Mammary epithelial cell (primary cell): ENCODE results near the gene TOP3A.

Source experiments
- EZH2 ChIP-seq: IDR thresholded peaks from 2 replicates; pipeline ENCODE4 v1.6.1; 2012; ENCODE audit warnings: low read length, inconsistent platforms, borderline replicate concordance
- TF ChIP-seq, protein P1 (sequence below), 2 donors: IDR thresholded peaks in 1 of 2; conservative IDR thresholded peaks in 1 of 2; 2 replicates each; pipeline ENCODE4 v1.5.1; 2011 to 2012; ENCODE audit warnings: inconsistent platforms in 2 of 2, low read length in 2 of 2, mild to moderate bottlenecking in 2 of 2, control low read depth in 1 of 2, low read depth in 1 of 2; ENCODE audit not compliant: insufficient read depth in 1 of 2; ENCODE audit errors: extremely low read depth in 1 of 2

DNA sequence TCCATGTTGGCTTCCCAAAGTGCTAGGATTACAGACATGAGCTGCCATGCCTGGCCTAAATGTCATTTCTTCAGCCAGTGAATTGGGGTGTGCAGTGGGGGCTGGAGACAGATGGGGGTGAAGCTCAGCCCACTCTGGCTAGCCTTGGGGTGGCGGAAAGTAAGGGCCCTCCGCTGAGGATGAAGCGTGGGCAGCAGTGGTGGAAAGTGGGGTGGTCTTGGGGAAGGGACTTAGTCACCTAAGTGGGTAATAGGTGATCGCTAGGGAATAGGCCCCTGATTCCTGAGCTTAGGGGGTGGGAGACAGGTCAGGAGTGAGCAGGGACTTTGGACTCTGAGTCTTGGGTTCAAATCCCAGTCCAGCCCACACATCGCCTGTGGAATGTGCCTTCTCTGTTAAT, 87.2 kb downstream of the TOP3A start:
- TF ChIP-seq, protein P1, sequence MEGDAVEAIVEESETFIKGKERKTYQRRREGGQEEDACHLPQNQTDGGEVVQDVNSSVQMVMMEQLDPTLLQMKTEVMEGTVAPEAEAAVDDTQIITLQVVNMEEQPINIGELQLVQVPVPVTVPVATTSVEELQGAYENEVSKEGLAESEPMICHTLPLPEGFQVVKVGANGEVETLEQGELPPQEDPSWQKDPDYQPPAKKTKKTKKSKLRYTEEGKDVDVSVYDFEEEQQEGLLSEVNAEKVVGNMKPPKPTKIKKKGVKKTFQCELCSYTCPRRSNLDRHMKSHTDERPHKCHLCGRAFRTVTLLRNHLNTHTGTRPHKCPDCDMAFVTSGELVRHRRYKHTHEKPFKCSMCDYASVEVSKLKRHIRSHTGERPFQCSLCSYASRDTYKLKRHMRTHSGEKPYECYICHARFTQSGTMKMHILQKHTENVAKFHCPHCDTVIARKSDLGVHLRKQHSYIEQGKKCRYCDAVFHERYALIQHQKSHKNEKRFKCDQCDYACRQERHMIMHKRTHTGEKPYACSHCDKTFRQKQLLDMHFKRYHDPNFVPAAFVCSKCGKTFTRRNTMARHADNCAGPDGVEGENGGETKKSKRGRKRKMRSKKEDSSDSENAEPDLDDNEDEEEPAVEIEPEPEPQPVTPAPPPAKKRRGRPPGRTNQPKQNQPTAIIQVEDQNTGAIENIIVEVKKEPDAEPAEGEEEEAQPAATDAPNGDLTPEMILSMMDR (conservative IDR thresholded peaks at IDR 0.05 in 1 of 2, IDR thresholded peaks at IDR 0.05 in 1 of 2; ENCODE audit: extremely low read depth in 1 of 2, insufficient read depth in 1 of 2, low read depth in 1 of 2, low read length in 2 of 2): no peak
- TF ChIP-seq EZH2: no peak
